Activated T-cell treated with anti-CD3 and anti-CD28 coated beads for 24 hours (primary cell): Measurements from ENCODE around the gene C18orf63.
"Not testable (repeated sequence)": the region's sequence is repeated elsewhere in the genome, so short reads cannot be mapped to it uniquely, and the experiment has no call there.

Source experiments
- DNase-seq: peaks from one replicate; pipeline ENCODE4 v3.0.0-alpha.2; 2020; ENCODE audit warnings: low read depth

The C18orf63 gene

DNA sequence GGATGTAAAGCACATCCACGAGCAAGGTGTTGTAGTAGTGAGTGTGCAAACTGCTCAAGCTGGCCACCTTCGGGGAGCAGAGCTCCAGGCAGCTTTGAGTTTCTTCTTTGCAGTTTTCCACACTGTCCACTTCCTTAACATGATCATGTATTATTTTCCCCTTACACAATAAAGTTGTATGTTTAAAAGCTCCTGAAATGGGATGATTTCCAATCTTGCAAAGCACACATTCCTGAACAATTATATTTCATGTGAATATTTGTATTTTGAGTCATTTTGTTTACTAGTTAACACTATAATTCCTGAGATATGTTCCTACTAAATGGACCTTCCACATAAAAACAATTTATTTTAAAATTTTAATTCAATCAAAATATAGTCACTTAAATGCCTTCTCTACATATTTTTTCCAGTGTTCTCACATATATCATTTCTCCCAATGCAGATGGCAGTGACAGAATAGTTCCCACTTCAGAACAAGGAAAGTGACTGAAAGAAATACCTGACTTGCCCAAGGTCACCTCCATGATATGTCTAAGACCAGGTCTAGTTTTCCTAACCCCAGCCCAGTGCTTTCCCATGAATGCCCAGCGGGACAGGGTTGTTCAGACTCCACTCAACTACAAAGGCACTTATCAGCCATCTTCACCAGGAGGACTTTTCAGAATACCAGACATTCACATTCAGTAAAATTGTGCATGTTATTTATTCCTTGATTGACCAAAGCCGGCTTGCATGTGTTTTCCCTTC lies 29.4 kb upstream of the C18orf63 start:
- no peak for DNase-seq

DNA sequence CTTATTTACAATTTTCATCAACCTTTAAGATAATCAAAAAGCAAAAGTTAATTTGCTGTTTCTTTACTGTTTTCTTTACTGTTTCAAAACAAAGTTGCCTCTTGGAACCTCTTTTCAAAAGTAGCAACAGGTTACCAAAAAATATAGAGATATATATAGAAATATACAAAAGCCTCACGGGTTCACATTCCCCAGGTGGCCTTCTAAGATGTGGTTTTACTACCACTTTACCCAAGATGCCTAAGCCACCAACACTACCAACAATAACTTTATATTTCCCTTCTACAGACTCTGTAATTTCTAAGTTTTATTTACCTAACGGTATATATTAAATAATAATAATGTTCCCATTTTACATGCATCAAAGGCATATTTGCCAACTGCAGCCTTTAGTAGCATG lies 28.8 kb upstream of the C18orf63 start:
- no peak for DNase-seq

DNA sequence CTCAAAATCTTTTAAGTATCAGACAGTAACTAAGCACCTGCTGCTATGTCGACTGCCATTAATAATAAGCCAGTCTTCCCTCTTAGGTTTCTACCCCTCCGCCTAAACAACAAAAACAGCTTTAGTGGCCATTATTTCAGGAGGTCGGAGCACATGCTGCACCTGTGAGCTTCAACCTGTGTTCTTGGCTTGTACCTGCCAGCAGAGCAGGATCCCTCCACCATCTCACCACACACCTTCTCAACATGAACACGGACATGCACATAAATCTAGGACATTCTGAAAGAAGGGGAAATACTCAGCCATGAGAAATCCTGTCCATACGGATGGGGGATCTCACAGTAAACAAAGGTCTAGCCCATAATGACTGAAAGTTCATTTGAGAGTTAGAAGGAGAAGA lies 27.6 kb upstream of the C18orf63 start:
- DNase-seq = no peak

DNA sequence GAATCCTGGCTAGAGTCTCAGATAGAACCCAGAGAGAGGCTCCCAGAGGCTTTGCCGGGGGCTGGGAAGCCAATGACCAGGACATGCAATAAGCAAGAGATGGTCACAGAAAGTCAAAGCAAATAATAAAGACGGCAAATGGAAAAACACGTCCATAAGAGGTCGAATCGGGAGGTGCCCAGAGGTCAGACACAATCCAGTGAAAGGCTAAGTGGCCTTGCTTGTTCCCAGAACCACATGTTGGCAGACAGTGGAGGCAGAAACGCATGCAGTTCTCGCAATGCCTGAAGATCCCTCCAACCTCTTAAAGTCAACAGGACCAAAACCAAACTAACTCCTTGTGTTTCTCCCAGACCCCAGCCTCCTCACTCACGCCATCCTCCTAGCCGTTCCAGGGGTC lies 26.9 kb upstream of the C18orf63 start:
- DNase-seq = no peak

DNA sequence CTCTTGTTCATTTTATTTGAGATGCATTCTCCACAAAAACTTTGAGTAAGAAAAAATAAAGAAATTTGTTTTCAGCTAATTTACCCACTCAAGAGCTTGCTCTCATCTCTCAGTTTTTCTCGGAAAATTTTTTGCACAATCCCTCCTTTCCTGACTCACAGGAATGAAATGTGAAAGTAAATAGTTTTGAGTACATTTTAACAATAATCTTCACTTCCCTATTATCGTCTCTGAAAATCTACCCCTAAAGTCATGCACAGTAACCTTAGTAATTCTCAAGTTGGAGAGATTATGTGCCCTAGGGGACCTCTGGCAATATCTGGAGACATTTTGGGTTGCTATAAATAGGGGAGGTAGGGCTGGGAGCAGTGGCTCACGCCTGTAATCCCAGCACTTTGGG lies 26.5 kb upstream of the C18orf63 start:
- DNase-seq = no peak

DNA sequence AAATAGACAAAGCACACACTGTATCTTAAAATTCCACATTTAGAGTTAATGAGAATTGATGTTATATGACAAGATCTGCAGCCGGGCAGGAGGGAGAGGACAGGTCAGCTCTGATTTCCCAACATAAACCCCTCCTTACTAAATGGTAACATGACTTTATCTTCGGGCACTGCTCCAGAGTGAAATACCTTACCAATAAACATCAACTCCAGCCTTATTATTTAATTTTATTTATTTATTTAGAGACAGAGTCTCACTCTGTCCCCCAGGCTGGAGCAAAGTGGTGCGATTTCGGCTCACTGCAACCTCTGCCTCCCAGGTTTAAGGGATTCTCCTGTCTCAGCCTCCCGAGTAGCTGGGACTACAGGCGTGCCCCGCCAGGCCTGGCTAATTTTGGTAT lies 25.6 kb upstream of the C18orf63 start:
- no peak for DNase-seq

DNA sequence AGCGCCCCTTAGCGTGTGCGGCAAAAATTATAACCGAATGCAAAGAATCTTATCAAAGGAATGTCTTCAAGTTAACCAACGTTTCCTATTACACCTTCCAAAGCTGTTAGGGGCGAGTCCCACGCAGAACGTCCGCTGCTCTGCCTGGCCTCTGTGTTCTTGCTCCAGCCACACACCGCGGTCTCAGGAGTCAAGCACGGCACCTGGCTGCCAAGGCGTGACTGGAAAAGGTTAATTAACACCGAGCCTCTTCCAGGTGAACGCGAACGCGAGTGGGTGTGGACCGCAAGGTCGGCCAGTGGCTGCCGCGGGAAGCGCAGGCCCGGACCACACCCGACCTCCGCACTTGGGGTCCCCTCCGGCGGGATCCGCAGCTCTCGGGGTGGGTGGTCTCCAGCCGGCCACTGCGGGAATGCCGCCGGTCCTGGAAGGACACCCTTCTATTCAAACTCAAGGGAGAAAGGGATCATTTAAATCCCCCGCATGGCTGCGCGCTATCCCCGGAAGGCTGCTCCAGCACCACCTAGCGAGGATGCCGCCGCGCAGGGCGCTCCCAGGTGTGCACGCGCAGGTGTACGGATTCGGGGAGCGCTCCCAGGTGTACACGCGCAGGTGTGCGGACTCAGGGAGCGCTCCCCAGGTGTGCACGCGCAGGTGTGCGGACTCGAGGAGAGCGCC lies 24.7 kb upstream of the C18orf63 start:
- no peak for DNase-seq

DNA sequence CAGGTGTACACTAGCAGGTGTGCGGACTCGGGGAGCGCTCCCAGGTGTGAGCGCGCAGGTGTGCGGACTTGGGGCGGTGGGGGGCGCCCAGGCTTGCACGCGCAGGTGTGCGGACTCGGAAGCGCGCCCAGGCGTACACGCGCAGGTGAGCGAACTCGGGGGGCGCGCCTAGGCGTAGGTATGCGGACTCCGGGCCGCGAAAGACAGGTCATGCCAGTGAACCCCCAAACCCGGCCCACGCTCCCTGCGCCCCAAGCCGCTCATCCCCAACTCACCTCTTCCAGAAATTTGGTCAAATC lies 24.2 kb upstream of the C18orf63 start:
- DNase-seq = no peak

DNA sequence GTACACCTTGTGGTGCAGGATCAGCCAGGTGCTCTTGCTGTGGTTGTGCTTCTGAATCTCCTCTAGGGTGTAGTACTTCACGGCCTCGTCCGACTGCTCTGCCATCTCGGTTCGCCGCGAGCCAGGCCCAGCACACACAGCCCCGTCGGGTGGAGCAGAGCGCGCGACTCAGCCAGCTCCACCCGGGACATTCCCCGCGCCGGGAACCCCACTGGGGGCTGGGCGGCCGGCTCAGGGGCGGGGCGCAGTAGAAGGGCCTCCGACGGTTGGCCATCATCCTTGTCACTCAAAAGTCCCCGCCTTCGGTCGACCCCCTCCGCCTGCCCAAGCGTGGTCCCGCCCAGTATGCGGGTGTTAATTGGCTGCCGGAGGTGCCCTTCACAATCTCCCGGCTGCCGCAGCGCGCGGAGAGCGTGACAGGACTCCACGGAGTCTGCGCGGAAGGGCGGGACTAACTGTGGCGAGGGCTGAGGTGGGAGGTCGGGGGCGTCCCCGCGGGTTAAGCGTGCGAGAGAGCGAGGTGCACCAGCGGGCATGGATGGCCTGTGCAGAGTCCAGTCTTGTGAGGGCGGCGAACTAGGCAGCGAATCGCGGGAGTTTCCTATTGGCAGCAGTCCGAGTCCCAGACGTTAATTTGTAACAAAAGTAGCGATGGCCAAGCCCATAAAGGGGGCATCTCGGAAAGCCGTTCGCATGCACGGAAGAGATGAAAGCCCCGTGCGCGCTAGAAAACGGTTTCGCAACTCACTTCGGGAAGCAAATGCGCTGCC lies 23.7 kb upstream of the C18orf63 start, which contains the start of gene CYB5A:
Gene CYB5A (minus strand): TSS at position 193 of the 770 bp plus-strand sequence. CDS start 88 bp downstream, at position 105.
- peak; percentile 98 for DNase-seq

DNA sequence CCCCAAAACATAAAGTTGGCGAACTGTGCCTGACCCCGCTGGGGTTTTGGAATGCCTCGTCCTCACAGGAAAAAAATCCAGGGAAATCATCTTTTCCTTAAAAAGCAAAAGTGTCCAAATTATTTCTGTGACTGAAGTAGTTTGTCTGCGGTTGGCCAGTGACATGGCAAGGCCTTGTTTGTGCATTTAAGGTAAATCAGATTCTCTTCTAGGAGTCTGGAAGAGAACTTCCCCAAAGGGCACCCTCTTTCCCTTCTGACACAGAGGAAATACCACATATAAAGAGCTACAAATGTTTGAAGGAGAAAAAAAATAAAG lies 23.1 kb upstream of the C18orf63 start:
- no peak for DNase-seq

DNA sequence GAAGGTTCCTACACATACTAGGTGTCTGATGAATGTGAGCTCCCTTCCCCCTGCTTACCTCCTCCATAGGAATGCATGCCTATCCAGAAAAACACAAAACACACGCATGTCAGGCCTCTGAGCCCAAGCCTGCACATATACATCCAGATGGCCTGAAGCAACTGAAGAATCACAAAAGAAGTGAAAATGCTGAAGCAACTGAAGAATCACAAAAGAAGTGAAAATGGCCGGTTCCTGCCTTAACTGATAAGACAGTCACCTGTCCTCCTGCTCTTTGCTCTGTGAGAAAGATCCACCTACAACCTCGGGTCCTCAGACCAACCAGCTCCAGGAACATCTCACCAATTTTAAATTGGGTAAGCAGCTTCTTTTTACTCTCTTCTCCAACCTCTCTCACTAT lies 22.7 kb upstream of the C18orf63 start:
- not testable (repeated sequence) for DNase-seq

DNA sequence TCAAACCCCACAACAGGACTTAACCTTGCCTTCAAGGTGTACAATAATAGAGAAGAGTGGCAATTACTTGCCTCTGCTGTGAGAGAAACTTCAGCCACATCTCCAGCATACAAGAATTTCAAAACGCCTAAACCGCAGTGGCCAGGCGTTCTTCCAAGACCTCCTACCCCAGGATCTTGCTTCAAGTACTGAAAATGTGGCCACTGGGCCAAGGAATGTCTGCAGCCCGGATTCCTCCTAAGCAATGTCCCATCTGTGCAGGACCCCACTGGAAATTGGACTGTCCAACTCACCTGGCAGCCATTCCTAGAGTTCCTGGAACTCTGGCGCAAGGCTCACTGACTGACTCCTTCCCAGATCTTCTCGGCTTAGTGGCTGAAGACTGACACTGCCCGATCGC lies 21.1 kb upstream of the C18orf63 start:
- DNase-seq = no peak

DNA sequence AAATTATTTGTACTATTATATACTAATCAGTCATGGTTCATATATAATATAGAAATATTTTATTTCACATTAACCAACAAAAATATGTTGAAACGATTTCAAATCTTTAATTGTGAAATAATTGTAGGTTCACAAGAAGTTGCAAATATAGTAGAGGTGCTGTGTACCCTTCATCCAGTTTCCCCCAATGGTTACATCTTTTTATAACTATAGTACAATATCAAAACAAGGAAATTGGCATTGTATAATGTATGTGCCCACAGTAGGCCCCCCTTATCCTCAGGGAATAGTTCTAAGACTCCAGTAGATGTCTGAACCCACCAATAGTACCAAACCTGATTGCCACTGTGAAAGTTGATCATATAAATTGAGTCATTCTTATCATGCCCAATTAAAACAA lies 16.5 kb upstream of the C18orf63 start:
- DNase-seq = no peak

DNA sequence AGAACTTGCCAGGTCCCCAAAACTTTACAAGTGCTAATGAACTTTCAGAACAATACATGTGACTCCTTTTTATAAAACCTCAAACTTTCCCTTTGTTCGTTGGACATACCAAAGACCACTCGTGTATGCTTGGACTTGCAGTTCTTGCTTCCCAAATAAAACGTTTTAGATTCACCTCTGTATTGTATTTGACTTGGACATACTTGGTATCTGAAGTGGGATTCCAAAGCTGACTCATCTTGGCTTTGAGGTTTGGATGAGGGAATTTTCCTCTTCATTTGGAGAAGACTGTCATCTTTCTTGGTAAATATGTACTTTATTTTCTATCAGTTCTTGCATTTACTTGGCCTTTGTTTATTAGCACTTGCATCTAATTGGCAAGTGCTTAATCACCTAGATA lies 15.9 kb upstream of the C18orf63 start:
- no peak for DNase-seq

DNA sequence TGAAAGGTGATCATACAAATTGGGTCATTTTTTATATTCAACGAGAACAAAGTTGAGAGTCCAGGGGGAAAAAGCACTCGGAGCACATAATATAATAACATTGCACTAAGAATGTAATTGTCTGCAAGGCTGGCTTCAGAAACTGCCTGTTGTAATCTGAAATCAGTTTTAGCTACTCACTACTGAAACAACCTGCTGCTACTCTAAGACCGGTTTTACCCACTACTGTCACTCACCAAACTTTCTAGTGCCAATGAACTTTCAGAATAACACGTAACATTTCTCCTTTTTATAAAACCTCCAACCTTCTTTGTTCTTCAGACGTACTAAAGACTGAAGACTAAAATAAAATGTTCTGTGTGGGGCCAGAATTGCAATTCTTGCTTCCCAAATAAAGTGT lies 12.3 kb upstream of the C18orf63 start:
- no peak for DNase-seq

DNA sequence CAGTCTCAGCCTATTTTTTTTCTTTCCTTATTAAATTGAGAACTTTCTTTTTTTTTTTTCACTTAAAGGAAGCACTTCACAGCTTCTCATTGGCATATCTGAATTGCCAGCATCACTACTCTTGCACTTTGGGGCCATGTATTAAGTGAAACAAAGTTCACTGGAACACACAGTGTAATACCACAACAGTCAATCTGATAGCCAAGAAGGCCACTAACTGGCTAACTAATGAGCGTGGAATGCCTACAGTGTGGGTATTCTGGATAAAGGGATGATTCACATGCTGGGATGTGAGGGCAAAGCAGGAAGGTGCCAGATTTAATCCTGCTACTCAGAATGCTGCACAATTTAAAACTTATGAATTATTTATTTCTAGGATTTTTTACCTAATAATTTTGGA lies 11.7 kb upstream of the C18orf63 start:
- DNase-seq = no peak

DNA sequence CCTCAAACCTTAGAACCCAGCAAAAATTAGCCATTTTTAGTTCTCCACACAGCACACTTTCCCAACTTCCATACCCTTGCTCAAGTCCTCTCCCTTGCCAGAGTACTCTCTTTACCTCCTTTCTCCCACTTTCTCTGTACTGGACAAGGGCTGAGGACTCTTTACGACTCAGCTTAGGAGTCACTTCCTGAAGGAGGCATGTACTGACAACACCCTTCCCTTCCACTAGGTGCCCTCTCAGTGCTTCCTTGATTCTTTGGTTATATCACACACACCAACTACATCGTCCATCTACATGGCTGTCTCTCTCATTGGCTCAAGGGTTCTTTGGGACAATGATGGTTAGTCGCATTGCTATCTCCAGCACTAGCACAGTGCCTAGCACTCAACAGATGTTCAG lies 5.2 kb upstream of the C18orf63 start:
- DNase-seq = no peak

DNA sequence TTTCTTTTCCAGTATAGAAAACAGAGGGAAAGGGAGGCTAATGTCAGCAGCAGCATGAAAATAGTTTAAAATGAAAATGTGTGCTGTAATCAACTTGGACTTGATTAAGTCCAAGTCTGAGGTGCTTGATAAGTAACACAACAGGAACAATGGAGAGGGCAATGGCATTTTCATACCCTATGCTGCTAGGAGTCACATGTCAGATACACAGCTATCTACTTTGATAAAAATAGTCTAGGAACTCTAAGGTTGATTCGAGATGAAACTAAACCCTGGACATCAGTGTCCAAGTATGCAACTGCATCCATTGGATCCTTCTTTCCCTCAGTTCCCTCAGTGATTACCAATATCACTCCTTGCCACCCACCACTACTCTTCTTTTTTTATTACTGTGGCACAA lies 4.6 kb upstream of the C18orf63 start:
- DNase-seq = no peak

DNA sequence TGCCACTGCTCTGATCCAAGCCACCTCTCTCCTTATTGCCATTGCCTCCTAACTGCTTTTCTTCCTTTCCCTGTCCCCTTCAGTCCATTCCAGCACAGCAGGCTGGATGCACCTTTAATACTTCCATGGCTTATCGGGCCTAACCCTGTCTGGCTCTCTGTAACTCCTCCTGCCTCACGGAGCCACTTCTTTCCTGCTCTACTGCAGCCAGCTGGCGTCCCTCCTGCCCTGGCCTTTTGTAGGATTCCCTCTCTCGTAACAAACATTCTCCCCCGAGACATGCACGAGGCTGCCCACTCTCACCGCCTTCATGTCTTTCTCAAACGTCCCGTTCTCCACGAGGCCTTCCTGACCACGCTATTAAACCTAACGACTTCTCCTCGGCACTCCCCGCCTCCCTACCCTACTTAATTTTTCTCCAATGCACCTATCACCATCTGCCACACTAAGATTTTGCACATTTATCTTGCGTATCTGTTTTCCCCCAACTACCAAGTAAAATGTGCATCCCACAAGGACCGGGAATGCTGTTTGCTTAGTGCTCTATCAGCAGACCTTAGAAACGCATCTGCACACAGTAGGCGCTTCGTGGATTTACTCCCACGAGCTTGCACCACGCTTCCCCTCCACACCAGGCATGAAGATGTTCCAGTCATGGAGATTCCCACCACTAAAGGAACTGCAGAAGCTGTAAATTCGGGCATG lies 728 bp upstream of the C18orf63 start:
- DNase-seq = no peak

DNA sequence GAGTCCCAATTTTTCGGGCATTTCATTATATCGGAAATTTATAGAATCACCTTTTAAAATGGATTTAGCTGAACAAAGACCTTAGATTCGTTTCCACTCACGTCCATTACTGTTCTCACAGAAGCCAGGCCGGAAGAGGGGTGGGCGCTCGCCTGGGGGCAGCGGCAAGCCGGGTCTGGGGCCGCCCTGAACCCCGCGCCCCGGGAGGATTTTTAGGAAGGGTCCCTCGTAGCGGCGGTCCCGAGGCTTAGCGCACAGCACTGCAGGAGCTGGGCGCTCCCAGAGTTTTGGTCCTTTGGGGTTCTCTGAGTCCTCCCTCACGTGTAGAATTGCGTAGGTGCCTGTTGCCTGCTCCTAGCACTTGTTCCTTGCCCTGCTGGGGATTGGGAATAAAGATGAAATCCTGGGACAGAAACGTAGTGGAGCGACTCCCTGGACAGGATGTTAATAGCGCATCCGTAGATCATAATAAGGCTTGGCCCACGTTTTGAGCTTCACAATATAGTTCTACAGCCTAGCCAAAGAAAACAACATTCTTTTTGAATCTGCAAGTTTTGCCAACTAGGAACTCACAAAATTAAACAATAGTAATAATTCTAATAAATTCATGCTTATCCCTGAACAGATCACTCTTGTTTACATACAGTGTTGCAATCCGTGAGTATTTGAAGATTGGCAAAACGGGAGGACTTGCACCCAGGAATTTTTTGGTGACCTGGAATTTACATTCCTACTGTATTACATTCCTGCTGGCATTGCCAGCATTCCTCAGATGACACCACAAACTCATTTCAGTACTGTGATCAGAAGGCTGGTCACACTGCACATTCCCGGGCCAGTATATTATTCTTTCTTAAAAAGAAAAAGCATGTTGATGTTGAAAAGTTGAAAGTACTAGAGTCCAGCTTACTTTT lies 875 bp downstream of the C18orf63 start:
- no peak for DNase-seq

DNA sequence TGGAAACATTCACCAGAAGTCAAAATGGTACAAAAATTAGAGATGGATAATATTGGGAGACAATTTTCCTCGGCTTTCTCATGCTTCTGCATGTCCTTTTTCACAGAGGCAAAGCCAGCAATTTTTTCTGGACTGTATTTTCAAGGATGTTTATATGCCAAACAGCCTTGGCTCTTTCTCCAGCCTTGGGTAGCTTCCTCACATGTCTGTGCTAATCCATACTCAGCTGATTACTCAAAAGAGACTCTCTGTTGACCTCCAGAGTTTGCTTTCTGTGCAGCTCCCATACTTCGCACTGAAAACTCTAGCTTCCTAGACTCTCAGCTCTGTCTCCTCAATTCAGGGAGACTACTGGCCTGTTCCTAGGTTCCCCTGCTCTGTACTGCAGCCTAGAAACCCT lies 10.6 kb downstream of the C18orf63 start:
- DNase-seq = no peak

DNA sequence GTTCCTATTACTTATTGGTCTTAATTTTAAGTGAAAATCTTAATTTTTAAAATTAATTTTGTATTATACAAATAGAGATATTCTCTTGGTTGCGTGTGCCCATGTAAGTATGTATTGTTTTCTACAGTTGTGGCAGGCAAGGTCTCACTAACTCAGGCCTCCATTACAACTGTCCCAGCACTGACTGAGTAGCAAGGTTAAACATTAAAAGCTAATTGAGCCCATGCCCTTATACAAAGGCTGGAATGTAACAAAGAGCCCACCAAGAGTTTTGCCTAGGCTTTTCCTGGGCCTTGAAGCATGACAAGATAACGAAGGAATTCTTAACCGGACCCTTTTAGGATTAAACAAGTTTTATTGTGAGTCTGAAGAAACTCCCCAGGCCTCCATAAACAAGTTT lies 11.2 kb downstream of the C18orf63 start:
- DNase-seq = not testable (repeated sequence)
